DMS79 (cell line): ENCODE results near the gene LIN54.
"Not testable (repeated sequence)": the region's sequence is repeated elsewhere in the genome, so short reads cannot be mapped to it uniquely, and the experiment has no call there.

Experiments
- DNase-seq: peaks from one replicate; lab custom pipeline; 2025; lab: John Stamatoyannopoulos, UW

The LIN54 gene

DNA sequence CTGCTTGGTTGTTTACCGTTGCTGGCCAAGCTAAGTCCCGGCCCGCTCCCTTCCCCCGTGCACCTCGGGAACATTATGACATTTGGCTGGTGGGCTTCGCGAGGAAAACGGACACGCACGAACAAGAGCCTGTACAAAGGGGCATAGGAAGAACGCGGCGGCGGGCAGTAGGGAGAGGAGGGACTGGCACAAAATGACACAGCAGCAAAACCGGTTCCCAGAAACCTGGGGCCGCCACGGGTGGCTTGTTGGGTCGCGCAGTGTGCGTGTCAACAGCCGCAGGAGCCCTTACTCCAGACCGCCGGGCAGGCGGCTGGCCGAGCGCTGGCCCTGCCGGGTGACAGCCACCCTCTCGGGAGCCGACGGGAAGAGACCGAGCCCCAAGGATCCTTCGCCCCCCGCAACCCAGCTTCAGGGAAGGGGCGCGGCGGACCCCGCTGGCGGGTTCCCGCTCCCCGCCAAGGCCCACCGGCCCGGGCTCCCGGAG, 1.6 kb upstream of the LIN54 start:
- no peak for DNase-seq

DNA sequence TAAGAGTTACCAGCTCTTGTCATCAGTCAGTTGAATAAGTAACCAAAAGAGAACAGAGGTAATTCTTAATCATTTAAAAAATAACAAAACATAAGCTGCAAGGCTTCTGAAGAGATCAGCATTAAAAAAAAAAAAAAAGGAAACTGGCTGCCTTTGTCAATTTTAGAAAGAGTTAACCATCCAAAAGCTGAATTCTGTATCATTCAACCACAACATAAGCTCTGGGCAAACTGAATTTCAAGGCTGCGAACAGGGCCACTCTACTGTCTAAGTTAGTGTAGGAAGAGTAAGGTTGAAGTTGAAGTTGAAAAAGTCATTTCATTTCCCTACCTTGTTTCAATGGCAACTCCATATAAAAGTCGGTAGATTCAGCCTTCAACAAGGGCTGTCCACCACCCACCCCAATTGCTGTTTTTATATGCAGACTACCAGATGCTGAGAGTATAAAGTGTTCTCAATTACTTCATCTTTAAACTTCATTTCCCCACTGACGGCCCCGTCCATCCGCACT, 1.1 kb upstream of the LIN54 start:
- peak; percentile 3 for DNase-seq

GRCh38 chr4:83010111-83010521, 507 bp downstream of the LIN54 start:
- DNase-seq, result no peak

GRCh38 chr4:83009529-83009928, 1.1 kb downstream of the LIN54 start:
- no peak for DNase-seq

DNA sequence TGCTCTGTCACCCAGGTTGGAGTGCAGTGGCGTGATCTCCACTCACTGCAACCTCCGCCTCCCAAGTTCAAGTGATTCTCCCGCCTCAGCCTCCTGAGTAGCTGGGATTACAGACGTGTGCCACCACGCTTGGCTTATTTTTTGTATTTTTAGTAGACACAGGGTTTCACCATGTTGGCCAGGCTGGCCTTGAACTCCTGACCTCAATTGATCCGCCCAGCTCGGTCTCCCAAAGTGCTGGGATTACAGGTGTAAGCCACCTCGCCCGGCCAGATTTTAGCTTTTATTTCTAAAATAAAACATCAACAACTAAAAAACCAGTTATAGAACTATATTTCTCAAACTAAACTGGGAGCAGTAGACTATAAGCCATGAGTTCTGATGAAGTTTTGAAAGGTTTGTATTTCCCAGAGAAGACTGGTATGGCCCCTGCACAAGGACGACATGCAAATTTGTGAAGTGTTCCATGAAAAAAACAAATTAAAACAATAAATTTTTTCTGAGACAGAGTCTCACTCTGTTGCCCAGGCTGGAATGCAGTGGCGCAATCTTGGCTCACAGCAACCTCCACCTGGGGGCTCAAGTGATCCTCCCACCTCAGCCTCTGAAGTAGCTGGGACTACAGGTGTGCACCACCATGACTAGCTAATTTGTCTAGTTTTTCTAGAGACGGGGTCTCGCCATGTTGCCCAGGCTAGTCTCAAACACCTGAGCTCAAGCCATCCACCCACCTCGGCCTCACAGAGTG, 7.4 kb downstream of the LIN54 start:
- DNase-seq, result not testable (repeated sequence)

- DNase-seq, result no peak
These were observed 8.3 kb downstream of the LIN54 start for GRCh38 chr4:83002329-83002728.

DNA sequence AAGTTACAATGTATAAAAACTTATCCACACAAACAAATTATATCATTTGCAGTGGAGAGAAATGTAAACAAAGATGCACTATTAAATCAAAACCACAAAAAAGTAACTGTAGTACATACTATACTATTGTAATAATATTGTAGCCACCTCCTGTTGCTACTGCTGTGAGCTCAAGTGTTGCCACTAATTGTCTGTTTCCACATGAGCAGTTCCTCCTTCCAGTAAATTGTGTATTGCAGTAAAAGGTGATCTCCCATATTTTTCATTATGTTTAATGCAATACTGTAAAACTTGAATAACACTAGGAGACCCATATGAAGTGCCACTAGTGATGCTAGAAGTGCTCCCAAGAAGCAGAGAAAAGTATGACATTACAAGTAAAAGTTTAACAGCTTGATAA, 11.7 kb downstream of the LIN54 start:
- DNase-seq, result peak; percentile 80

DNA sequence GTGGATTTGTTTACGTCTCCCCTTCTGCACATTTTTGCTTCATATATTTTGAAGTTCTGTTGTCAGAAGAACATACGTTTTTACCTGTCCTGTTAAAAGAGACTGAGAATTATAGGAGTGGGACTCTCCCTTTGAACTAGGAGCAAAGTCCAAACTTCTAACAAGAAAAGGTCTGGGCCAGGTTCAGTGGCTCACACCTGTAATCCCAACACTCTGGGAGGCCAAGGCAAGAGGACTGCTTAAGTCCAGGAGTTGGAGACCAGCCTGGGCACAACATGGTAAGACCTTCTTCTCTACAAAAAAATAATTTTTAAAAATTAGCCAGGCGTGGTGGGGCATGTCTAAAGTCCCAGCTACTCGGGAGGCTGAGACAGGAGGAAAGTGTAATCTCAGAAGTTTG, 15.8 kb downstream of the LIN54 start:
- no peak for DNase-seq

DNA sequence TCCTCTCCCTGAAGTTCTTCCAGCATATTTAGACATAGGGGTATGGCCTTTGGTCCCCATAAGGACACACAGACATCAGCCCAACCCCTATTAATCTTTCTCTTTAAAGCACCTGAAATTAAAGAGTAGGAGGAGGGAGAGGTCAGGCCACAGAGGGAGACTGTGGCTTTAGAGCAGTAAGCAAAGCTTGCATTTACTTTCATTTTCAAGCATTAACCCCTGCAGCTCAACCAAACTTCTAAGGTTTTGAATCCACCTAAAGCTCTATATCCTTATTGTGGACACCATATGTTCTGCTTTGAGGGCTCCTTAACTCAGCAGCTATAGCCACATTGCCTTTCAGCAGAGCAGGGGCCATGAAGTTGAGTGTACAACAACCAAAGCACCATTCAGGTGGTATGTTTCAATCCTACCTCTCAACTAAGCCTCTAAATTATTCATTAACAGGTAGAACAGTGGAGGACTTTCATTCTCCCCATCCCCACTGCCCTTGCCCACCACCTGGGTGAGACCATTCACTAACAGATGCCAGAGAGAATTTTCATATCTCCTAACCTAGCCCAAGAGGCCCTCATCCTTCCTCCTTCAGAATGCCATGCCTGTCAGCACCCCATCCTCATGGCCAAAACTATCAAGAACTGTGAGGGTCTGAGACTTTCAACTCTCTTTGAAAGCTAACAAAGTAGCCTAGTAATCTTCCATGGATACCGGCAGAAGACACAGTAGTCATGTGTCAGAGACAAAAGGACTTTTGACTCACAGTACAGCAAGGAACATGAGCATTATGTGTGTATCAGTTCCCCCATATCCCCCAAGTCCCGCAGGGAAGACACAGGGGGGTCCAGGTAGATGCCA, 20.8 kb downstream of the LIN54 start:
- DNase-seq, result no peak

GRCh38 chr4:82988323-82988832, 22.2 kb downstream of the LIN54 start:
- DNase-seq, result no peak

- DNase-seq, result not testable (repeated sequence)
These were observed 23.1 kb downstream of the LIN54 start for GRCh38 chr4:82987519-82987918.

DNA sequence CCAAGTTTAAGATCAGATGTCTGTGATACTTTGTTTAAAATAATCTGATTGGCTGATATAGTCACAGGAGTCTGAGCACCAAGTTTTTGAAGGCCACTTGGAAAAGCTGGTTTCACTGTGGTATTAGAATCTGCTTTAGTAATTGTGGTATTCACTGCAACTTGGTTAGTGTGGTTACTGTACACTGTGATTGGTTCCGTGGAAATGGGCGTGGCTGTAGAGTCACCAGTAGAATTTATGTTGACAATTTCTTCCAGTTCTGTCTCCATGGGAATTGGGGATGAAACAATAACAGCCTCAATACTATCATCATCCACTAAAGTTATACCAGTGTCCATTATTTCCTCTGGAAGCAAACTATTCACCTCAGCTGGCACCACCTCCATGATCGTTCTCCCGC, 26.2 kb downstream of the LIN54 start:
- no peak for DNase-seq

GRCh38 chr4:82983444-82983843, 27.2 kb downstream of the LIN54 start:
- DNase-seq, result no peak

DNA sequence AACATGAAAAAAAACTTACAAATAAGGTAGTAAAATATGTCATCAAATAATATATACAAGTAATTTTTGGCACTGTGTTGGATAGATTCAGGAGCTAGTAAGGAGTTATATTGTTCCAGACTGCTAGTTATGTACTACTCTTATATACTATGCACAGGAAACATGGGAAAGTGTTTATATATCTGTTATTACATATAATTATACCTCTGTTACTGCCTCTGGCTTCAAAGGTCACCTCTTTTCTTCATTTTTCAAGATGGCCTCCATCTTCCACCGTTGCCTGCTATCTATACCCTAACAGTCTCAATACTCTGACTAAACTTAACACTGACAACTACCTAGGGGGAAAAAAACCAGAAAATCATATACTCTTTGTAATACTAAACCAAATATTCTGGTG, 29.5 kb downstream of the LIN54 start:
- DNase-seq, result no peak

GRCh38 chr4:82975792-82976191, 34.8 kb downstream of the LIN54 start:
- no peak for DNase-seq

- no peak for DNase-seq
These were observed 41.2 kb downstream of the LIN54 start for GRCh38 chr4:82969414-82969813.

DNA sequence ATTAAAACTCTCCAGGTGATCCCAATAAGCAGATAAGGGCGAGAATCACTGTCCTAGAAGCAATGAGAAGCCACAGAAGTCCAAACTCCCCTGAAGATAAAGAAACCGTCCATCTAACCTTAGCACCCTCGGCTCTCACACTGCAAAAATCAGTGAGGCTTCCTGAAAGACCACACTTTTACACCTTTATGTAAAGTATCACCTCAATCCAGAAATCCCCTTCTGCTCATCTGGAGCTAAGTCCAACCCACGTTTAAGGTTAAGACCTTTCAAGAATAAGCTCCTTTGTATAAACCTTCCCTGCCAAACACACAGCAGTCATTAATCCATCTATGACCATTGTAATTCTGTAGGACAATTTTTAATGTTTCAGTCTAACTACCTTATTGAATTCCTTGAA, 41.7 kb downstream of the LIN54 start:
- no peak for DNase-seq

DNA sequence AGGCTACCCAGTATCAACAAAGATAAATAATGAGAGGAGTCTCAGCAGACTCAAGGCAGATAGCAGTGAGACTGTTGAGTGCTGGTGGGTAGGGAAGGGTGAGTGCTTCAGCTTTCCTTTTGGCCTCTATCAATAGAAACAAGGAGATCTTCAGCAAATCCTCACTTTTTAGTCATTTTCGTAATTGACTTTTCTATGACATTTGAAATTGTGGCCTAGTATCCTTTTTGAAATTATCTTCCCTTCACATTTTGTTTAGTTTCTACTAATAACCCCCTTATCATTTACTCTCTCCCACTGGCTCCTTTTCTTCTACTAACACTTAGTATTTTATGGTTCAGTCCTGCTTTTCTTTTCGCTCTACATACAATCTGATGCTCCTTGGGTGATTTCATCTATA, 44.9 kb downstream of the LIN54 start:
- no peak for DNase-seq

GRCh38 chr4:82957045-82957444, 53.6 kb downstream of the LIN54 start:
- no peak for DNase-seq

GRCh38 chr4:82954212-82954611, 56.4 kb downstream of the LIN54 start:
- no peak for DNase-seq

DNA sequence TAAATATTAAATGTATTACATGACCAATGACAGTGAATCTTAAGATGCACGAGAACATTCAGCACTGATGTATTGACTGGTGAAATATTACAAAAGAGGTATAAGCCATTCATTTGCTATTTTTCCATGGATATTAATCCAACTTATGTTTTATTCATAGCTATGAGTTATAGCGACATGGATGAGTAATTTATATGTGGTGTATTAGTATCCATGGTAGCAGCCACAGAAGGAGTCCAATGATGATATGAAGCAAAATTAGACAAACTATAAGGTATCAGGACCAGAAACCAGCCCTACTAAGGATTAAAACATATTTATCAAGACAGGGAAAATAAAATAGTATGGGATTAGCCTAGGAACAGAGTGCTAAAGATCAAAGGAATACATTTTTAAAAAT, 59.4 kb downstream of the LIN54 start:
- no peak for DNase-seq

DNA sequence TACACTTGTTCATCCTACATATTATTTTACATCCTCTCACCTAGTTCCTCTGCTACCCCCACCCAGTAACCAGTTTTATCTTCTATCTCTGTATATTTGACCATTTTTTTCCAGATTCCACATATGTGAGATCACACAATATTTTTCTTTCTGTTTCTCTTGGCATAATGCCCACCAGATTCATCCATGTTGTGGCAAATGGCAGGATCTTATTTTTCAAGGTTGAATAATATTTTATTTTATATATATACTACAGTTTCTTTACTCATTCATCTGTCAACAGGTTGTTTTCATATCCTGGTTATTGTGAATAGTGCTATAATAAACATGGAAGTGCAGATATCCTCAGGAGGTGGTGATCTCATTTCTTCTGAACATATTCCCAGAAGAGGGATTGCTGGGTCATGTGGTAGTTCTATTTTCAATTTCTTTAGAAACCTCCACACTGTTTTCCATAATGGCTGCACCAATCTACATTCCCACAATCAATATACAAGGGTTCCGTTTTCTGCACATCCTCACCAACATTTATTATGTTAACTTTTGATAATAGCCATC, 61.9 kb downstream of the LIN54 start:
- DNase-seq, result no peak

DNA sequence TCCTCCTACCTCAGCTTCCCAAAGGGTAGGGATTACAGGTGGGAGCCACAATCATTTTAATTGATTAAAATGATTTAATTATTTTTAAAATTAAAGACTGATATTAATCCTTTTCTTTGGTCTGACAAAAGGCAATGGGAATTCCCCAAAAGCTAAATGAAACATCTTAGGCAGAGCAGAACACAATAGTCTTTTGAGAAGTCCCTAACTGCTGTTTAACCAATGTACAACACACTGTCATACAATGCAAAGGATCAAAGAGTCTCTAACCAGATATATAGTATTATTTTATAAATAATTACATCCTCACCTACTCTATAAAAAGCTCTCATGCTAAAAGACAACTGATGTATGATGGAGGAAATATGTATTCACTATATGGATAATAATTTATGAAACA, 63.1 kb downstream of the LIN54 start:
- DNase-seq, result no peak
